ENCODE data around the gene COL2A1. TPM values are rescaled to one million over a fixed set of nuclear protein-coding genes. Genes with fewer than 3 reads are reported as not detected.

COL2A1 gene
- total RNA-seq, 4 donors from 2014 or later = 0.16 to 4.2 (median 1.9) TPM

- no peaks in the 10 kb centered on the region for H3K9me3 ChIP-seq
- peak; percentile 88 for DNase-seq
- H3K4me1 ChIP-seq = peaks cover 0 to 47% (median 31%) of the 10 kb centered on the region in 4 donors
- H3K36me3 ChIP-seq = no peaks in the 10 kb centered on the region
- intact Hi-C loops (cut with DNase I; ENCODE audit: low total_unique reads) = no loop called here
- peak in 1 of 3 donors; percentile 7 for TF ChIP-seq POLR2AphosphoS5 (IDR thresholded peaks at IDR 0.05)
- no peak for TF ChIP-seq EP300 (IDR thresholded peaks at IDR 0.05; ENCODE audit: low read depth)
- TF ChIP-seq, protein P1, sequence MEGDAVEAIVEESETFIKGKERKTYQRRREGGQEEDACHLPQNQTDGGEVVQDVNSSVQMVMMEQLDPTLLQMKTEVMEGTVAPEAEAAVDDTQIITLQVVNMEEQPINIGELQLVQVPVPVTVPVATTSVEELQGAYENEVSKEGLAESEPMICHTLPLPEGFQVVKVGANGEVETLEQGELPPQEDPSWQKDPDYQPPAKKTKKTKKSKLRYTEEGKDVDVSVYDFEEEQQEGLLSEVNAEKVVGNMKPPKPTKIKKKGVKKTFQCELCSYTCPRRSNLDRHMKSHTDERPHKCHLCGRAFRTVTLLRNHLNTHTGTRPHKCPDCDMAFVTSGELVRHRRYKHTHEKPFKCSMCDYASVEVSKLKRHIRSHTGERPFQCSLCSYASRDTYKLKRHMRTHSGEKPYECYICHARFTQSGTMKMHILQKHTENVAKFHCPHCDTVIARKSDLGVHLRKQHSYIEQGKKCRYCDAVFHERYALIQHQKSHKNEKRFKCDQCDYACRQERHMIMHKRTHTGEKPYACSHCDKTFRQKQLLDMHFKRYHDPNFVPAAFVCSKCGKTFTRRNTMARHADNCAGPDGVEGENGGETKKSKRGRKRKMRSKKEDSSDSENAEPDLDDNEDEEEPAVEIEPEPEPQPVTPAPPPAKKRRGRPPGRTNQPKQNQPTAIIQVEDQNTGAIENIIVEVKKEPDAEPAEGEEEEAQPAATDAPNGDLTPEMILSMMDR (IDR thresholded peaks at IDR 0.05) = peak; percentile 82 to 94 (median 85)
- no peak for TF ChIP-seq POLR2A (IDR thresholded peaks at IDR 0.05)
- in situ Hi-C loops (cut with MboI; ENCODE audit: low pct_ligation_motif_present in 1 of 4, low pct_unique_long_range_greater_than_20kb in 1 of 4, low sequenced_read_pairs in 3 of 4) = loop anchor here (10.0 to 25.0 kb wide), 3 partner anchors 212 to 215 kb away; partner anchors contain the start of genes ASB8 (in 3 of the 4) and ENDOU (in 1 of the 4)
- H3K4me3 ChIP-seq = no peak overlapping the region
- WGBS, 2 donors (ENCODE audit: low coverage in 1 of 2) = 26 to 39% methylated on average over 12 to 32 of the region's 32 CpGs
- peak overlapping the region; percentile 10 to 53 (median 24) for H3K27ac ChIP-seq
- no peaks in the 10 kb centered on the region for H3K27me3 ChIP-seq
Observed at GRCh38 chr12:47949441-47950341, 54.6 kb downstream of the COL2A1 start.

DNA sequence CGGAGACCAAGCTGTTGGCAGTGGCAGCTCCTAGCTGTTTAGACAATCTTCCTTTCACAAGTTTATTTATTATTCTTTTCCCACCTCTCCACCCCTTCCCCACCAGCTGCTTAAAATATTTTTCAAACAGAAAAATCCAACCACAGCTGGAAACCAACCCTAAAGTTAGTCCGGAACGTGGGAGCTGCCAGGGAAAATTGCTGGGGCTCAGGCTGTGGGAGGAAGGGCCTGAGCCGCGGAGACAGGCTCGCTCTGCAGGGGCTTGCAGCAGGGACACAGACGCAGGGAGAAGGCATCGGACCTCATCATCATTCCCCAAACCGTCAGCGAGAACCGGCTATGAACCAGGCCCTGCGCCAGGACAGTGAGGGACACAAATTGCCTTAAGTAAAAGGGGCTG lies 56.9 kb downstream of the COL2A1 start:
- Histone ChIP-seq H3K4me3 (no peak overlapping the region), H3K27me3 (peaks cover under 1% of the 10 kb centered on the region), H3K4me1 (peaks cover 5 to 45% (median 30%) of the 10 kb centered on the region in 4 donors), H3K36me3 (no peaks in the 10 kb centered on the region), H3K9me3 (no peaks in the 10 kb centered on the region), H3K27ac (no peak overlapping the region)
- in situ Hi-C loops (cut with MboI; ENCODE audit: low pct_ligation_motif_present in 1 of 4, low pct_unique_long_range_greater_than_20kb in 1 of 4, low sequenced_read_pairs in 3 of 4) (no loop called here), intact Hi-C loops (cut with DNase I; ENCODE audit: low total_unique reads) (no loop called here)
- 84 to 85% methylated on average over 8 to 12 of the region's 12 CpGs for WGBS, 2 donors (ENCODE audit: low coverage in 1 of 2)
- DNase-seq = no peak
- TF ChIP-seq EP300 (IDR thresholded peaks at IDR 0.05; ENCODE audit: low read depth) (no peak), POLR2A (IDR thresholded peaks at IDR 0.05) (no peak), POLR2AphosphoS5 (IDR thresholded peaks at IDR 0.05) (no peak)
- TF ChIP-seq, protein P1 (IDR thresholded peaks at IDR 0.05) = no peak

DNA sequence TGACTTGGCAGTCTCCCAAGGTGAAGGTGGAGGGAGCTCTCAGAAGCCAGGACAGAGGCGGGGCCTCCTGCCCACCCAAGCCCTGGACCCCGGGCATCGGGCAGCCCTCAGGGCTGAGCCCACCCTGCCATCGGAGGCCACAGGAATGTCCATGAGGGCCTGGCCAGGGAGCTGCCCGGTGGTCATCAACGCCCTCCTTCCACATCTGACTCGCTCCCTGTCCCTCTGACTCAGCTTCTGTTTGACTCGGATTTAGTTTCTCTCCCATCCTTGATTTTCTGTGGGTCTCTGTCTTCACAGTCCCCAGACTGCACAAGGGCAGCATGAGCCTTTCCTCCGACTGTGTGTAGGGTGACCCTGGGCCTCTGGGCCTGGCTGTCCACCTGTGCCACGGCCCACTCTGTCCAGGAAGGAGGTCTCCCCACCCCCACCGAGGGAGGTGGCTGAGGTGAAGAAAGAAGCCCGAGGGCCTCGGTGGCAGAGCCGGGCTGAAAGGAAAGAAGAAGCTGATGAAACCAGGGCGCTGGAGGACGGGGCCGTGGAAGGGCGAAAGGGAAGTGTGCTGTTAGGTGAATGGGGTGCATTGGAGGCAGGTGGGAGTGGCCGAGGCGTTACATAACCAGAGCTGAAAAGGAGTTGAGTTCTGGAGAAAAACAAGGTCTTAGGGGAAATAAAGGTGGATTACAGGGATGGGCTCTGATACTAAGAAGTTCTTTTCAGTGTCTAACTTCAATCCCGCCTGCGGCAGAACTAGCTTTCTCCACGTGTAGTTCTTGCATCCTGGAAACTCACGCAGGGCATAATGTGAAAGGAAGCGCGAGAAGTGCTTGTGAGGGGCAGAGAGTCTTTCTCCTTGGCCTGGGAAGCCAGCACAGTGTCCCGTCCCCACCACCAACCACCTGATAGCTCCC lies 57.6 kb downstream of the COL2A1 start:
- H3K27ac ChIP-seq = peak overlapping the region in 1 of 4 donors; percentile 38
- in situ Hi-C loops (cut with MboI; ENCODE audit: low pct_ligation_motif_present in 1 of 4, low pct_unique_long_range_greater_than_20kb in 1 of 4, low sequenced_read_pairs in 3 of 4) = no loop called here

More for the DNA sequence above, 57.6 kb downstream of the COL2A1 start:
- WGBS, 2 donors (ENCODE audit: low coverage in 1 of 2) = 66 to 67% methylated on average over 13 to 27 of the region's 27 CpGs
- H3K27me3 ChIP-seq = peaks cover 6% of the 10 kb centered on the region
- intact Hi-C loops (cut with DNase I; ENCODE audit: low total_unique reads) = no loop called here
- H3K4me3 ChIP-seq = no peak overlapping the region
- DNase-seq = no peak
- TF ChIP-seq POLR2AphosphoS5 (IDR thresholded peaks at IDR 0.05) = no peak
- TF ChIP-seq POLR2A (IDR thresholded peaks at IDR 0.05) = no peak
- no peak for TF ChIP-seq EP300 (IDR thresholded peaks at IDR 0.05; ENCODE audit: low read depth)
- TF ChIP-seq, protein P1 (IDR thresholded peaks at IDR 0.05) = no peak
- no peaks in the 10 kb centered on the region for H3K9me3 ChIP-seq
- peaks cover 5 to 50% (median 30%) of the 10 kb centered on the region in 4 donors for H3K4me1 ChIP-seq
- no peaks in the 10 kb centered on the region for H3K36me3 ChIP-seq

Data from transverse colon (tissue), 4 donors.